Activated CD4-positive, alpha-beta T cell treated with anti-CD3 and anti-CD28 coated beads, Interleukin-2, amount 50 U/mL, for 48 hours (primary cell): ENCODE data around the gene NACC2.
"Not testable (repeated sequence)": the region's sequence is repeated elsewhere in the genome, so short reads cannot be mapped to it uniquely, and the experiment has no call there.

ENCODE experiments used
- DNase-seq, 2 experiments: peaks; one replicate each; pipeline ENCODE4 v3.0.0-alpha.2; 2020

NACC2 gene

GRCh38 chr9:136043441-136043991 lies 51.6 kb downstream of the NACC2 start:
- DNase-seq: no peak

GRCh38 chr9:136042541-136042940 lies 52.5 kb downstream of the NACC2 start:
- no peak for DNase-seq

GRCh38 chr9:136040848-136041247 lies 54.2 kb downstream of the NACC2 start:
- not testable (repeated sequence) for DNase-seq

GRCh38 chr9:136039488-136039887 lies 55.6 kb downstream of the NACC2 start:
- DNase-seq: no peak

- no peak for DNase-seq
Measured at GRCh38 chr9:136036848-136037247, 58.2 kb downstream of the NACC2 start.

GRCh38 chr9:136036050-136036449 lies 59.0 kb downstream of the NACC2 start:
- DNase-seq: no peak

GRCh38 chr9:136031741-136032730 lies 63.1 kb downstream of the NACC2 start:
- DNase-seq: no peak

GRCh38 chr9:136031094-136031493 lies 64.0 kb downstream of the NACC2 start:
- no peak for DNase-seq

GRCh38 chr9:136029556-136029955 lies 65.5 kb downstream of the NACC2 start:
- no peak for DNase-seq

GRCh38 chr9:136028760-136029470 lies 66.2 kb downstream of the NACC2 start:
- no peak for DNase-seq

- not testable (repeated sequence) for DNase-seq
Measured at GRCh38 chr9:136026943-136027289, 68.2 kb downstream of the NACC2 start.

- DNase-seq: no peak
Measured at GRCh38 chr9:136026266-136026942, 68.7 kb downstream of the NACC2 start.

- DNase-seq: no peak
Measured at GRCh38 chr9:136025481-136025880, 69.6 kb downstream of the NACC2 start.

GRCh38 chr9:136024696-136025316 lies 70.3 kb downstream of the NACC2 start:
- no peak for DNase-seq

GRCh38 chr9:136024286-136024685 lies 70.8 kb downstream of the NACC2 start:
- no peak for DNase-seq

- no peak for DNase-seq
Measured at GRCh38 chr9:136023410-136024225, 71.5 kb downstream of the NACC2 start.

GRCh38 chr9:136022731-136023409 lies 72.2 kb downstream of the NACC2 start:
- no peak for DNase-seq

- no peak for DNase-seq
Measured at GRCh38 chr9:136021872-136022681, 73.0 kb downstream of the NACC2 start.

- DNase-seq: no peak
Measured at GRCh38 chr9:136021171-136021871, 73.8 kb downstream of the NACC2 start.

GRCh38 chr9:136020671-136021070 lies 74.4 kb downstream of the NACC2 start:
- DNase-seq: no peak
